ENCODE results near the gene U2AF2. TPM values are rescaled to one million over a fixed set of nuclear protein-coding genes. Genes with fewer than 3 reads are reported as not detected.

Gene U2AF2
- total RNA-seq, 6 experiments from 2014 or later, result 55.1 to 75.6 (median 63.5) TPM

DNA sequence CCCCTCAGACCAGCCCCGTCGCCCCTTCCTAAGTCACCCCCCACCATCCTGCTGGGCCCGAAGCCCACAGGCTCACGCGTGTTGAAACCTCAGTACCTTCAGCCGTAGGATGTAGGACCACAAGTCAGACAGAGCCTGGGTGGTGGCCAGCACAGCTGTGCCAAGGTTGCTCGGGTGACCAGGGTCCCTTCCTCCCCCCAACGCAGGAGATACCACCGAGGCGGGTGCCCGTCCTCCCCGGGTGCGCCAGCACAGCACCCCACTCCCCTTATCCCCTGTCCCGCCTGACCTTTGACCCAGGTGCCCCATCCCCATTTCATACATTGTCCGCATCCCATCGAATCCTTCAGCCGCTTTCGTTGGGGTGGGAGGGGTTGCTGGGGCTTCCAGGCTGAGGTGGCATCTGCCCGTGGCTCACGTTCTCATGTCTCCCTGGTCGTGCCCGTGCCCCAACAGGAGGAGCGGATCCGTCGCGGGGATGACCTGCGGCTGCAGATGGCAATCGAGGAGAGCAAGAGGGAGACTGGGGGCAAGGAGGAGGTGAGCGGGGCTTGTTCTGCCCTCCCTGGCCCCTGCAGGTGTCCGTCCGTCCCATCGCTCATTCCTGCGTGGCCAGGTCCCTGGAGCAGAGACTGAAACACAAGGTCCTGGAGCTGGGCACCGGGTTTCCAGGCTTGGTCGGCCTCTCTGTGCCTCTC lies 34.7 kb downstream of the U2AF2 start:
- TF ChIP-seq, protein P1, sequence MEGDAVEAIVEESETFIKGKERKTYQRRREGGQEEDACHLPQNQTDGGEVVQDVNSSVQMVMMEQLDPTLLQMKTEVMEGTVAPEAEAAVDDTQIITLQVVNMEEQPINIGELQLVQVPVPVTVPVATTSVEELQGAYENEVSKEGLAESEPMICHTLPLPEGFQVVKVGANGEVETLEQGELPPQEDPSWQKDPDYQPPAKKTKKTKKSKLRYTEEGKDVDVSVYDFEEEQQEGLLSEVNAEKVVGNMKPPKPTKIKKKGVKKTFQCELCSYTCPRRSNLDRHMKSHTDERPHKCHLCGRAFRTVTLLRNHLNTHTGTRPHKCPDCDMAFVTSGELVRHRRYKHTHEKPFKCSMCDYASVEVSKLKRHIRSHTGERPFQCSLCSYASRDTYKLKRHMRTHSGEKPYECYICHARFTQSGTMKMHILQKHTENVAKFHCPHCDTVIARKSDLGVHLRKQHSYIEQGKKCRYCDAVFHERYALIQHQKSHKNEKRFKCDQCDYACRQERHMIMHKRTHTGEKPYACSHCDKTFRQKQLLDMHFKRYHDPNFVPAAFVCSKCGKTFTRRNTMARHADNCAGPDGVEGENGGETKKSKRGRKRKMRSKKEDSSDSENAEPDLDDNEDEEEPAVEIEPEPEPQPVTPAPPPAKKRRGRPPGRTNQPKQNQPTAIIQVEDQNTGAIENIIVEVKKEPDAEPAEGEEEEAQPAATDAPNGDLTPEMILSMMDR (IDR thresholded peaks at IDR 0.05), result no peak
- no peak for TF ChIP-seq POLR2A (IDR thresholded peaks at IDR 0.05)
- Histone ChIP-seq H3K4me3 (no peak overlapping the region), H3K9me3 (no peaks in the 10 kb centered on the region), H3K36me3 (peaks cover 3 to 58% (median 27%) of the 10 kb centered on the region in 4 donors), H3K27me3 (no peaks in the 10 kb centered on the region), H3K27ac (no peak overlapping the region), H3K4me1 (peaks cover 0 to 10% (median 3%) of the 10 kb centered on the region in 4 donors)
- WGBS (ENCODE audit: insufficient coverage, low coverage, low lambda C conversion rate, missing lambda C conversion rate), result 85% methylated on average over 4 of the region's 35 CpGs
- ATAC-seq, result no peak
- intact Hi-C loops (cut with DNase I), result loop anchor here in 1 of 2 donors (10.0 kb wide), 1 partner anchor 115 kb away; no protein-coding TSS in a partner anchor
- peak in 1 of 3 donors; percentile 16 for DNase-seq

DNA sequence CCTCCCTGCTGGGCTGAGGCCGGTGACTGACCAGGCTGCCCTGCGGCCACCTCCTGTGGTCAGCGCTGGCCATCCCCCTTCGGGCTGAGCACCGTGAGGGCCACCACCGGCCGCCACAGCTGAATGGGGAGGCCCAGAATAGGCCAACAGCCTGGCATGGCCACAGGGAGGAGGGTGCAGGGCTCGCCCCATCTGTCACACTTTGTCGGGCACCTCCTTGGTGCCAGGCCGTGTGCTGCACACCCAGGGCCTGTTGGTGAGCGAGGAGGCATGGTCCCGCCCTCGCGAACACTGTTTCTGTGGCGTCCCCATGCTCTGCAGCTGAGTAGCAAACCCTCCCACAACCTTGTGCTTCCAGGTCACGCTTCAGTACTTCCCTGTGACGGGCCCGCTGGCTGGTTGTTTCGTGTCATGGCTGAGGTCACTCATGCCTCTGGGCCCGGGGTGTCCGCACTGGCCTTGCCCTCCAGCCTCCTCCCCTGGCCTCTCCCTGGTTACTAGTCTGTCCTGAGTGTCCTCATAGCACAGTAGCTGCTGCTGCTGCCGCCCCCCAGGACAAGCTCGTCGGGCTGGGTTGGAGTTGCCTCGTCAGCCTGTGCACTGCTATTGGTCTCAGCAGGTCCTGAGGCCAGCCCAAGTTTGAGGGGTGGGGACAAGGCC lies 35.4 kb downstream of the U2AF2 start:
- WGBS (ENCODE audit: insufficient coverage, low coverage, low lambda C conversion rate, missing lambda C conversion rate), result 82% methylated on average over 2 of the region's 25 CpGs
- Histone ChIP-seq H3K4me3 (no peak overlapping the region), H3K4me1 (peaks cover 0 to 3% (median 0%) of the 10 kb centered on the region in 4 donors), H3K27ac (no peak overlapping the region), H3K27me3 (no peaks in the 10 kb centered on the region), H3K36me3 (peaks cover 3 to 62% (median 31%) of the 10 kb centered on the region in 4 donors), H3K9me3 (no peaks in the 10 kb centered on the region)
- ATAC-seq (no peak), DNase-seq (peak in 1 of 3 donors; percentile 22)
- intact Hi-C loops (cut with DNase I), result no loop called here
- TF ChIP-seq POLR2A (IDR thresholded peaks at IDR 0.05), result no peak
- TF ChIP-seq, protein P1 (IDR thresholded peaks at IDR 0.05), result no peak

DNA sequence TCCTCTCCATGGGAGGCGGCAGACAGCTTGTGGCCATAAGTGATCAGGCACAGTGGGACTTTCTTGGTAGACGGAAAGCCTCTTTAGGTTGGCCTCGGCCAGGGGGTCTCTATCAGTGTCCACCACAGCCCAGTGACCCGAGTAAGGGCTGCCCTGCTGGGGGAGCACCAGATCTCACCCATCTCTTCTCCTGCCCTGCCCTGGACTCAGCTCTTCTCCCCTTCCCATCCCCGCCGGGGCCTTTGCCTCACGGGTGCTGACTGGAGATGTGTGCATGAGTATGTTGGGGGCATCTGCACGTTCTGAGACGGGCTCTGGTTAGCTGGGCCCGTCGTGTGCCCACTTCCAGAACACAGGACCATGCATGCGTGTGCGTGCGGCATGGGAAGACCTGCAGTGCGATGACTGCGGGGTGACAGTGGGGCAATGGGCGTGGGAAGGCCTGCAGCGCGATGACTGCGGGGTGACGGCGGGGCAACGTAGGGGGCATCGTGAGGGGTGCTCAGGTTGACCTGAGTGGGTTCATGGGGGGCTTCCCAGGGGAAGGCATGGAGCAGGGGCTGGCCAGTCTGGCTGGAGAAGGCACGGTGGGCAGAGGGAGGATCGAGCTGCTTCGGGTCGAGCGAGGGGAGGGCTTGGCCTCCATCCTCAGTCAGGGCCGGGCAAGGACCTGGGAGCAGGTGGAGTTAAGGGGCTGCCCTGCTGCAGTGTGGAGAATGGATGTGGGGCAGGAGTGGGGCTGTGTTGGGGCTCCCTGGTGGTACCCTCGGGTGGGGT lies 36.1 kb downstream of the U2AF2 start:
- H3K4me1 ChIP-seq, result no peaks in the 10 kb centered on the region
- no peak for ATAC-seq

More for the DNA sequence above, 36.1 kb downstream of the U2AF2 start:
- no peak overlapping the region for H3K4me3 ChIP-seq
- no peak for DNase-seq
- peaks cover 3 to 61% (median 29%) of the 10 kb centered on the region in 4 donors for H3K36me3 ChIP-seq
- no peak overlapping the region for H3K27ac ChIP-seq
- TF ChIP-seq POLR2A (IDR thresholded peaks at IDR 0.05), result no peak
- TF ChIP-seq, protein P1 (IDR thresholded peaks at IDR 0.05), result no peak
- intact Hi-C loops (cut with DNase I), result no loop called here
- no peaks in the 10 kb centered on the region for H3K27me3 ChIP-seq
- no peaks in the 10 kb centered on the region for H3K9me3 ChIP-seq
- WGBS (ENCODE audit: insufficient coverage, low coverage, low lambda C conversion rate, missing lambda C conversion rate), result 94% methylated on average over 14 of the region's 31 CpGs
